HepG2 (cell line): Measurements from ENCODE around the gene HERPUD2. TPM values are rescaled to one million over a fixed set of nuclear protein-coding genes. Genes with fewer than 3 reads are reported as not detected.

Experiments used
- ATAC-seq: fragments of 200-7000 bp; cut with Tn5 transposase; 3 replicates; pipeline ENCODE4 v1.9.1; 2020; ENCODE audit warnings: mild to moderate bottlenecking, moderate library complexity
- BruUV-seq: library from RNA; stranded (reverse); fragments of 400-500 nt; replicated peaks from 2 replicates; lab custom pipeline; 2021; lab: Mats Ljungman, UMichigan
- CTCF ChIA-PET: fragments of 300-600 bp; formaldehyde crosslinking; extraction: SDS; loops from one replicate; lab custom pipeline; 2021; ENCODE audit warnings: low total read pairs, inconsistent platforms, low intra/inter-chr PET ratio; lab: Yijun Ruan, JAX
- POLR2A ChIA-PET: fragments of 350-600 bp; sonication (Branson Sonifier 250); formaldehyde crosslinking; loops from one replicate; lab custom pipeline; 2020; ENCODE audit warnings: antibody characterized with exemption, inconsistent platforms; lab: Yijun Ruan, JAX
- DNase-seq: peaks from one replicate; pipeline ENCODE4 v3.0.0-alpha.2; 2015; ENCODE audit warnings: low spot score
- FAIRE-seq: peaks from 3 replicates; lab custom pipeline; 2011; peaks lifted over from hg19 to GRCh38; lab: Jason Lieb, UNC
- H2AFZ ChIP-seq: one replicate; pipeline ENCODE4 v1.6.1; 2011; ENCODE audit warnings: low read length, inconsistent platforms
- H3K27ac ChIP-seq: fragments of 300-600 bp; 3 replicates; pipeline ENCODE4 v1.8.0; 2011; ENCODE audit warnings: mixed run types, mild to moderate bottlenecking, mixed read lengths, low read length, inconsistent platforms; ENCODE audit not compliant: insufficient read depth; ENCODE audit errors: extremely low read length
- H3K27me3 ChIP-seq, 2 experiments: fragments of 200-600 bp in 1 of 2; 2 replicates in 1 of 2; 3 replicates in 1 of 2; pipeline versions ENCODE4 v1.6.0 to v1.8.0; 2011; ENCODE audit warnings: low read length in 2 of 2, mild to moderate bottlenecking in 2 of 2, moderate library complexity in 2 of 2, inconsistent platforms in 1 of 2; ENCODE audit not compliant: insufficient read depth in 2 of 2, control insufficient read depth in 1 of 2
- H3K36me3 ChIP-seq, 2 experiments: fragments of 200-600 bp in 1 of 2; replicated peaks in 1 of 2; 2 replicates in 1 of 2; 3 replicates in 1 of 2; pipeline versions ENCODE4 v1.5.1 to v1.8.0; 2011; ENCODE audit warnings: low read length in 2 of 2, inconsistent platforms in 1 of 2; ENCODE audit not compliant: insufficient read depth in 2 of 2, control insufficient read depth in 1 of 2
- H3K4me1 ChIP-seq: 2 replicates; pipeline ENCODE4 v1.5.1; 2012; ENCODE audit warnings: low read length, inconsistent platforms; ENCODE audit not compliant: insufficient read depth
- H3K4me2 ChIP-seq: 2 replicates; pipeline ENCODE4 v1.6.0; 2011; ENCODE audit warnings: low read depth, low read length, inconsistent platforms
- H3K4me3 ChIP-seq, 3 experiments: fragments of 200-600 bp in 1 of 3; sonication (generic), shearing (Covaris generic) in 1 of 3; replicated peaks in 1 of 3; 2 replicates each; pipeline ENCODE4 v1.5.1; 2011 to 2016; ENCODE audit warnings: low read length in 3 of 3, inconsistent platforms in 2 of 3, low read depth in 2 of 3, mild to moderate bottlenecking in 2 of 3, control low read depth in 1 of 3, mixed read lengths in 1 of 3; ENCODE audit not compliant: insufficient read depth in 1 of 3
- H3K79me2 ChIP-seq: one replicate; pipeline ENCODE4 v1.6.1; 2011; ENCODE audit warnings: low read length, inconsistent platforms; ENCODE audit not compliant: insufficient read depth
- H3K9ac ChIP-seq: 2 replicates; pipeline ENCODE4 v1.6.0; 2011; ENCODE audit warnings: mild to moderate bottlenecking, low read depth, low read length, inconsistent platforms; ENCODE audit not compliant: insufficient read depth
- H3K9me3 ChIP-seq: 2 replicates; pipeline ENCODE4 v1.5.1; 2012; ENCODE audit warnings: mild to moderate bottlenecking, low read length
- H4K20me1 ChIP-seq: 2 replicates; pipeline ENCODE4 v1.6.0; 2011; ENCODE audit warnings: inconsistent platforms, mild to moderate bottlenecking, low read length, moderate library complexity; ENCODE audit not compliant: insufficient read depth
- KAT7 ChIP-seq: IDR thresholded peaks from 2 replicates; pipeline ENCODE4 v1.6.1; 2018; ENCODE audit warnings: borderline replicate concordance, missing compliant biosample characterization
- ONECUT2 ChIP-seq: sonication (generic); formaldehyde crosslinking; IDR thresholded peaks from 2 replicates; pipeline ENCODE4 v1.4.0; 2020; ENCODE audit warnings: missing genetic modification reagents
- PHF21A ChIP-seq: sonication (generic); formaldehyde crosslinking; IDR thresholded peaks from 2 replicates; pipeline ENCODE4 v1.5.0; 2020; ENCODE audit warnings: mild to moderate bottlenecking, missing genetic modification reagents
- PPARG ChIP-seq: conservative IDR thresholded peaks from 2 replicates; pipeline ENCODE4 v1.6.1; 2016; ENCODE audit warnings: missing biosample characterization, missing genetic modification reagents
- ZFP36L1 ChIP-seq: sonication (generic); formaldehyde crosslinking; IDR thresholded peaks from 2 replicates; pipeline ENCODE4 v1.8.0; 2022; ENCODE audit warnings: mild to moderate bottlenecking, missing genetic modification reagents, moderate library complexity
- ZNF160 ChIP-seq: sonication (generic); formaldehyde crosslinking; IDR thresholded peaks from 2 replicates; pipeline ENCODE4 v1.8.0; 2022; ENCODE audit warnings: mild to moderate bottlenecking, inconsistent platforms, missing genetic modification reagents
- ZNF225 ChIP-seq: sonication (generic); formaldehyde crosslinking; IDR thresholded peaks from 2 replicates; pipeline ENCODE4 v1.4.0; 2020; ENCODE audit warnings: mild to moderate bottlenecking, missing genetic modification reagents
- ZNF260 ChIP-seq: sonication (generic); formaldehyde crosslinking; IDR thresholded peaks from 2 replicates; pipeline ENCODE4 v1.4.0; 2020; ENCODE audit warnings: missing genetic modification reagents, low read depth, mild to moderate bottlenecking, borderline replicate concordance
- ZNF572 ChIP-seq: sonication (generic); formaldehyde crosslinking; IDR thresholded peaks from 2 replicates; pipeline ENCODE4 v1.5.1; 2020; ENCODE audit warnings: mild to moderate bottlenecking, missing genetic modification reagents
- WGBS: methylation state at CpG from one replicate; pipeline ENCODE4 v1.1.6; 2017; ENCODE audit warnings: low lambda C conversion rate; 5-methylcytosine and 5-hydroxymethylcytosine counted together
- in situ Hi-C: cut with HindIII; loops from 2 replicates; pipeline ENCODE4 v1.10.0; 2017; ENCODE audit warnings: low pct_unique_long_range_greater_than_20kb; ENCODE audit not compliant: extremely low pct_ligation_motif_present
- intact Hi-C: fragments of 100-400 bp; cut with micrococcal nuclease; formaldehyde crosslinking; loops from one replicate; pipeline ENCODE4 v1.10.0; 2022; ENCODE audit not compliant: unreplicated experiment
- polyA plus RNA-seq, 8 experiments: library from polyadenylated mRNA; depleted of rRNA in 3 of 8; stranded (reverse) in 7 of 8; unstranded in 1 of 8; fragments of >200 nt; fragmentation: Illumina TruSeq in 4 of 8; extraction: Trizol in 4 of 8; gene quantifications; 2 replicates each; pipeline versions ENCODE4 v1.2.1 to v1.2.3, GENCODE V29; 2011 to 2016; ENCODE audit warnings: low read depth in 4 of 8, missing spikeins in 1 of 8, mixed read lengths in 1 of 8; ENCODE audit not compliant: insufficient read depth in 1 of 8
- total RNA-seq, 5 experiments: library from RNA; depleted of rRNA; stranded (reverse); fragments of >200 nt; fragmentation: Illumina TruSeq; extraction: Trizol; gene quantifications; 2 replicates each; pipeline ENCODE4 v1.2.3, GENCODE V29; 2016; ENCODE audit warnings: low read depth in 1 of 5
- TF ChIP-seq, protein P1 (sequence below): sonication (generic); formaldehyde crosslinking; IDR thresholded peaks from 2 replicates; pipeline ENCODE4 v1.9.0; 2021; ENCODE audit warnings: mild to moderate bottlenecking, missing genetic modification reagents
- TF ChIP-seq, protein P2 (sequence below): IDR thresholded peaks from 2 replicates; pipeline ENCODE4 v1.6.1; 2016; ENCODE audit warnings: mild to moderate bottlenecking
- TF ChIP-seq, protein P3 (sequence below): sonication (generic); formaldehyde crosslinking; IDR thresholded peaks from 2 replicates; pipeline ENCODE4 v1.4.0; 2020; ENCODE audit warnings: missing genetic modification reagents

HERPUD2 gene
- total and polyA plus RNA-seq, 2 of the 13 experiments (the other 11 are each of a cell fraction or from before 2014, with no cell fraction given) = 10.7 to 38.6 TPM

DNA sequence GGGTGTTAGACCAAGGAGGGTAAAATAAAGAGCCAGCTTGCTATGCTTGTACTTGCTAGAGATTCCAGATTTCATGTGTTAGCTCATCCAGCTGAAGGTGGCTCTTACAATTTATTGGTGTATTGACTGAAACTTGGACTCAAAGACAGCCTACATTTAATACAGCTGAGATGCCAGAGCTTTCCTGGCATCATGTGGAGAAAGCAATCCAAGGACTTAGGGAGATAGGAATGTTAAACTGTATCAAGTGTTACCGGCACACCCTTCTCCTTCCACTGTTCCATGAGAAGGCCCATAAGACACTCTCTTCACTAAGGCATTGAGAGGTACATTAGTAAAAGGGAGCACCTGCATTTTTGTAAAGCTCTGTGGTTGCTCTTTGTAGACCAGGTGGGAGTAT is 9.3 kb upstream of the HERPUD2 start:
- no peak for DNase-seq
- H4K20me1 ChIP-seq = no peaks in the 10 kb centered on the region
- H3K36me3 ChIP-seq = no peaks in the 10 kb centered on the region
- in situ Hi-C loops (loop anchor here (25.0 kb wide), 1 partner anchor 608 kb away; no protein-coding TSS in a partner anchor), intact Hi-C loops (no loop called here)
- no peak overlapping the region for H3K4me3 ChIP-seq
- FAIRE-seq = no peak
- no peaks in the 10 kb centered on the region for H3K27me3 ChIP-seq
- no peak overlapping the region for H3K27ac ChIP-seq
- TF ChIP-seq, protein P1, sequence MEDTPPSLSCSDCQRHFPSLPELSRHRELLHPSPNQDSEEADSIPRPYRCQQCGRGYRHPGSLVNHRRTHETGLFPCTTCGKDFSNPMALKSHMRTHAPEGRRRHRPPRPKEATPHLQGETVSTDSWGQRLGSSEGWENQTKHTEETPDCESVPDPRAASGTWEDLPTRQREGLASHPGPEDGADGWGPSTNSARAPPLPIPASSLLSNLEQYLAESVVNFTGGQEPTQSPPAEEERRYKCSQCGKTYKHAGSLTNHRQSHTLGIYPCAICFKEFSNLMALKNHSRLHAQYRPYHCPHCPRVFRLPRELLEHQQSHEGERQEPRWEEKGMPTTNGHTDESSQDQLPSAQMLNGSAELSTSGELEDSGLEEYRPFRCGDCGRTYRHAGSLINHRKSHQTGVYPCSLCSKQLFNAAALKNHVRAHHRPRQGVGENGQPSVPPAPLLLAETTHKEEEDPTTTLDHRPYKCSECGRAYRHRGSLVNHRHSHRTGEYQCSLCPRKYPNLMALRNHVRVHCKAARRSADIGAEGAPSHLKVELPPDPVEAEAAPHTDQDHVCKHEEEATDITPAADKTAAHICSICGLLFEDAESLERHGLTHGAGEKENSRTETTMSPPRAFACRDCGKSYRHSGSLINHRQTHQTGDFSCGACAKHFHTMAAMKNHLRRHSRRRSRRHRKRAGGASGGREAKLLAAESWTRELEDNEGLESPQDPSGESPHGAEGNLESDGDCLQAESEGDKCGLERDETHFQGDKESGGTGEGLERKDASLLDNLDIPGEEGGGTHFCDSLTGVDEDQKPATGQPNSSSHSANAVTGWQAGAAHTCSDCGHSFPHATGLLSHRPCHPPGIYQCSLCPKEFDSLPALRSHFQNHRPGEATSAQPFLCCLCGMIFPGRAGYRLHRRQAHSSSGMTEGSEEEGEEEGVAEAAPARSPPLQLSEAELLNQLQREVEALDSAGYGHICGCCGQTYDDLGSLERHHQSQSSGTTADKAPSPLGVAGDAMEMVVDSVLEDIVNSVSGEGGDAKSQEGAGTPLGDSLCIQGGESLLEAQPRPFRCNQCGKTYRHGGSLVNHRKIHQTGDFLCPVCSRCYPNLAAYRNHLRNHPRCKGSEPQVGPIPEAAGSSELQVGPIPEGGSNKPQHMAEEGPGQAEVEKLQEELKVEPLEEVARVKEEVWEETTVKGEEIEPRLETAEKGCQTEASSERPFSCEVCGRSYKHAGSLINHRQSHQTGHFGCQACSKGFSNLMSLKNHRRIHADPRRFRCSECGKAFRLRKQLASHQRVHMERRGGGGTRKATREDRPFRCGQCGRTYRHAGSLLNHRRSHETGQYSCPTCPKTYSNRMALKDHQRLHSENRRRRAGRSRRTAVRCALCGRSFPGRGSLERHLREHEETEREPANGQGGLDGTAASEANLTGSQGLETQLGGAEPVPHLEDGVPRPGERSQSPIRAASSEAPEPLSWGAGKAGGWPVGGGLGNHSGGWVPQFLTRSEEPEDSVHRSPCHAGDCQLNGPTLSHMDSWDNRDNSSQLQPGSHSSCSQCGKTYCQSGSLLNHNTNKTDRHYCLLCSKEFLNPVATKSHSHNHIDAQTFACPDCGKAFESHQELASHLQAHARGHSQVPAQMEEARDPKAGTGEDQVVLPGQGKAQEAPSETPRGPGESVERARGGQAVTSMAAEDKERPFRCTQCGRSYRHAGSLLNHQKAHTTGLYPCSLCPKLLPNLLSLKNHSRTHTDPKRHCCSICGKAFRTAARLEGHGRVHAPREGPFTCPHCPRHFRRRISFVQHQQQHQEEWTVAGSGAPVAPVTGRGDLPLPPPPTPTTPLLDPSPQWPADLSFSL = no peak
- TF ChIP-seq ZFP36L1 (CRISPR knock-in tag) = no peak
- no peak for TF ChIP-seq ZNF160 (CRISPR knock-in tag)
- no peak for TF ChIP-seq PHF21A (CRISPR knock-in tag)
- TF ChIP-seq, protein P2, sequence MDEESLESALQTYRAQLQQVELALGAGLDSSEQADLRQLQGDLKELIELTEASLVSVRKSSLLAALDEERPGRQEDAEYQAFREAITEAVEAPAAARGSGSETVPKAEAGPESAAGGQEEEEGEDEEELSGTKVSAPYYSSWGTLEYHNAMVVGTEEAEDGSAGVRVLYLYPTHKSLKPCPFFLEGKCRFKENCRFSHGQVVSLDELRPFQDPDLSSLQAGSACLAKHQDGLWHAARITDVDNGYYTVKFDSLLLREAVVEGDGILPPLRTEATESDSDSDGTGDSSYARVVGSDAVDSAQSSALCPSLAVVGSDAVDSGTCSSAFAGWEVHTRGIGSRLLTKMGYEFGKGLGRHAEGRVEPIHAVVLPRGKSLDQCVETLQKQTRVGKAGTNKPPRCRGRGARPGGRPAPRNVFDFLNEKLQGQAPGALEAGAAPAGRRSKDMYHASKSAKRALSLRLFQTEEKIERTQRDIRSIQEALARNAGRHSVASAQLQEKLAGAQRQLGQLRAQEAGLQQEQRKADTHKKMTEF (CRISPR knock-in tag) = no peak
- no peak for TF ChIP-seq KAT7
- no peak for TF ChIP-seq ZNF260
- no peak for TF ChIP-seq ONECUT2 (CRISPR knock-in tag)
- no peak for TF ChIP-seq PPARG (CRISPR knock-in tag)
- no peak for TF ChIP-seq ZNF572
- no peak for TF ChIP-seq ZNF225
- TF ChIP-seq, protein P3, sequence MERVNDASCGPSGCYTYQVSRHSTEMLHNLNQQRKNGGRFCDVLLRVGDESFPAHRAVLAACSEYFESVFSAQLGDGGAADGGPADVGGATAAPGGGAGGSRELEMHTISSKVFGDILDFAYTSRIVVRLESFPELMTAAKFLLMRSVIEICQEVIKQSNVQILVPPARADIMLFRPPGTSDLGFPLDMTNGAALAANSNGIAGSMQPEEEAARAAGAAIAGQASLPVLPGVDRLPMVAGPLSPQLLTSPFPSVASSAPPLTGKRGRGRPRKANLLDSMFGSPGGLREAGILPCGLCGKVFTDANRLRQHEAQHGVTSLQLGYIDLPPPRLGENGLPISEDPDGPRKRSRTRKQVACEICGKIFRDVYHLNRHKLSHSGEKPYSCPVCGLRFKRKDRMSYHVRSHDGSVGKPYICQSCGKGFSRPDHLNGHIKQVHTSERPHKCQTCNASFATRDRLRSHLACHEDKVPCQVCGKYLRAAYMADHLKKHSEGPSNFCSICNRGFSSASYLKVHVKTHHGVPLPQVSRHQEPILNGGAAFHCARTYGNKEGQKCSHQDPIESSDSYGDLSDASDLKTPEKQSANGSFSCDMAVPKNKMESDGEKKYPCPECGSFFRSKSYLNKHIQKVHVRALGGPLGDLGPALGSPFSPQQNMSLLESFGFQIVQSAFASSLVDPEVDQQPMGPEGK (CRISPR knock-in tag) = no peak
- no peak for ATAC-seq
- H3K9me3 ChIP-seq = no peaks in the 10 kb centered on the region
- no peaks in the 10 kb centered on the region for H3K79me2 ChIP-seq
- ChIA-PET POLR2A (no interaction called here), CTCF (no interaction called here)
- no peak overlapping the region for H3K4me2 ChIP-seq
- no peak overlapping the region for H3K9ac ChIP-seq
- no peaks in the 10 kb centered on the region for H3K4me1 ChIP-seq
- WGBS = 100% methylated on average over 1 of the region's 1 CpG
- no TSS peak for BruUV-seq
- H2AFZ ChIP-seq = no peak overlapping the region
